Suprapubic skin (tissue), 4 donors: ENCODE measurements around the gene PTPRN2.

ENCODE experiments used
- CTCF ChIP-seq, 2 donors: fragments of 200-600 bp in 1 of 2; fragments of 450-650 bp in 1 of 2; sonication (generic) in 1 of 2; IDR thresholded peaks; one replicate each; pipeline ENCODE4 v1.5.1; 2016 to 2019; ENCODE audit warnings: antibody characterized with exemption in 2 of 2, mild to moderate bottlenecking in 1 of 2, moderate library complexity in 1 of 2
- EP300 ChIP-seq: sonication (generic); formaldehyde crosslinking; IDR thresholded peaks from one replicate; pipeline ENCODE4 v1.6.1; 2017; ENCODE audit warnings: antibody characterized with exemption
- POLR2AphosphoS5 ChIP-seq, 3 donors: sonication (generic); formaldehyde crosslinking; IDR thresholded peaks; one replicate each; pipeline ENCODE4 v1.6.1; 2017; ENCODE audit warnings: antibody characterized with exemption in 3 of 3

- TF ChIP-seq CTCF (IDR thresholded peaks at IDR 0.05), result no peak
- TF ChIP-seq POLR2AphosphoS5 (IDR thresholded peaks at IDR 0.05), result no peak
- no peak for TF ChIP-seq EP300
Observed at GRCh38 chr7:158576050-158576762, 11.4 kb downstream of the PTPRN2 start.
